K562 (cell line): ENCODE data around the gene SLC35A2. TPM values are rescaled to one million over a fixed set of nuclear protein-coding genes. Genes with fewer than 3 reads are reported as not detected.

Experiments
- EP300 ChIP-seq: IDR thresholded peaks from 2 replicates; pipeline ENCODE4 v1.6.1; 2012; ENCODE audit warnings: low read length, improper control_type of control experiment
- HCFC1 ChIP-seq: IDR thresholded peaks from 2 replicates; pipeline ENCODE4 v1.6.1; 2012; ENCODE audit warnings: low read depth, low read length, improper control_type of control experiment
- HEY1 ChIP-seq: fragments of 250-450 bp; sonication (Bioruptor Pico); IDR thresholded peaks from 2 replicates; pipeline ENCODE4 v1.5.0; 2020; ENCODE audit warnings: mild to moderate bottlenecking, moderate library complexity, borderline replicate concordance
- HMG20A ChIP-seq: fragments of 450-650 bp; formaldehyde crosslinking; conservative IDR thresholded peaks from 2 replicates; pipeline ENCODE4 v1.4.0; 2020; ENCODE audit warnings: mild to moderate bottlenecking, mixed read lengths
- MAZ ChIP-seq, 2 experiments: fragments of 450-650 bp in 1 of 2; sonication (generic) in 1 of 2; formaldehyde crosslinking; IDR thresholded peaks in 1 of 2; conservative IDR thresholded peaks in 1 of 2; 2 replicates each; pipeline versions ENCODE4 v1.4.0 to v1.5.0; 2020; ENCODE audit warnings: mild to moderate bottlenecking in 1 of 2, missing genetic modification reagents in 1 of 2
- MYNN ChIP-seq, 2 experiments: sonication (generic); formaldehyde crosslinking in 1 of 2; IDR thresholded peaks; 2 replicates each; pipeline versions ENCODE4 v1.5.0 to v1.6.1; 2016 to 2020; ENCODE audit warnings: antibody characterized with exemption in 1 of 2, missing genetic modification reagents in 1 of 2
- NBN ChIP-seq: fragments of 450-650 bp; IDR thresholded peaks from 2 replicates; pipeline ENCODE4 v1.6.1; 2016; ENCODE audit warnings: low read depth, mild to moderate bottlenecking
- NKRF ChIP-seq: fragments of 450-650 bp; IDR thresholded peaks from 2 replicates; pipeline ENCODE4 v1.6.1; 2016; ENCODE audit warnings: borderline replicate concordance
- PHTF2 ChIP-seq: fragments of 250-450 bp; sonication (Bioruptor Pico); IDR thresholded peaks from 2 replicates; pipeline ENCODE4 v1.5.0; 2021; ENCODE audit warnings: mild to moderate bottlenecking
- TARDBP ChIP-seq: fragments of 450-650 bp; IDR thresholded peaks from 2 replicates; pipeline ENCODE4 v1.6.1; 2016
- TCF7 ChIP-seq: sonication (generic); IDR thresholded peaks from 2 replicates; pipeline ENCODE4 v1.6.1; 2016; ENCODE audit warnings: antibody characterized with exemption, borderline replicate concordance
- XRCC4 ChIP-seq: IDR thresholded peaks from one replicate; pipeline ENCODE4 v1.6.1; 2011; ENCODE audit not compliant: insufficient read depth, insufficient read length; ENCODE audit errors: extremely low read depth
- YY1 ChIP-seq, 3 experiments: IDR thresholded peaks; 2 replicates each; pipeline ENCODE4 v1.6.1; 2011; ENCODE audit warnings: low read length in 2 of 3, mild to moderate bottlenecking in 2 of 3, moderate library complexity in 2 of 3, borderline replicate concordance in 1 of 3, control low read depth in 1 of 3, low read depth in 1 of 3; ENCODE audit not compliant: insufficient read depth in 3 of 3, insufficient replicate concordance in 2 of 3, control insufficient read depth in 1 of 3, insufficient read length in 1 of 3; ENCODE audit errors: extremely low read depth in 1 of 3
- ZBTB33 ChIP-seq: sonication (generic); formaldehyde crosslinking; IDR thresholded peaks from 2 replicates; pipeline ENCODE4 v1.8.1; 2023; ENCODE audit warnings: mild to moderate bottlenecking, missing genetic modification reagents
- ZNF23 ChIP-seq: fragments of 250-450 bp; sonication (Bioruptor Pico); IDR thresholded peaks from 2 replicates; pipeline ENCODE4 v1.4.0; 2020; ENCODE audit warnings: mild to moderate bottlenecking
- polyA plus RNA-seq, 8 experiments: library from polyadenylated mRNA; depleted of rRNA in 4 of 8; stranded (reverse) in 5 of 8; unstranded in 3 of 8; fragments of >200 nt; fragmentation: Nextera tagmentation in 2 of 8; fragmentation: Illumina TruSeq in 1 of 8; extraction: Ambion mirVana in 2 of 8; extraction: Trizol in 1 of 8; gene quantifications; 2 replicates each; pipeline versions ENCODE4 v1.2.1 to v1.2.3, GENCODE V29; 2011 to 2014; ENCODE audit warnings: inconsistent platforms in 1 of 8, missing spikeins in 1 of 8
- total RNA-seq, 7 experiments: library from RNA; depleted of rRNA in 6 of 7; stranded (reverse); fragments of >200 nt in 6 of 7; fragmentation: Illumina TruSeq in 2 of 7; extraction: Trizol in 2 of 7; gene quantifications; 2 replicates each; pipeline versions ENCODE4 v1.2.1 to v1.2.3, GENCODE V29; 2011 to 2021; ENCODE audit warnings: low replicate concordance in 1 of 7

Gene SLC35A2
- total and polyA plus RNA-seq, 9 of the 15 experiments (the other 6 are each of a cell fraction or from before 2014, with no cell fraction given) = 3.3 to 38.9 (median 20.0) TPM

GRCh38 chrX:48891402-48892288 lies 19.8 kb downstream of the SLC35A2 start (continued):
- peak; percentile 11; the same call in 1 of the 2 replicates for TF ChIP-seq HCFC1
- TF ChIP-seq XRCC4 = no peak
- TF ChIP-seq YY1 (IDR thresholded peaks at IDR 0.05; ENCODE audit: borderline replicate concordance in 1 of 3, control insufficient read depth in 1 of 3, extremely low read depth in 1 of 3, insufficient read depth in 3 of 3, insufficient read length in 1 of 3, insufficient replicate concordance in 2 of 3, low read depth in 1 of 3, low read length in 2 of 3) = no peak
- TF ChIP-seq TCF7 = 0 out of 2 replicates have a peak, but pooled peaks have one; percentile 41
- no peak for TF ChIP-seq HEY1
- peak; percentile 23; the same call in 1 of the 2 replicates for TF ChIP-seq NKRF
- TF ChIP-seq TARDBP = no peak; the same call in 1 of the 2 replicates
- TF ChIP-seq HMG20A = no peak
- TF ChIP-seq EP300 = 0 out of 2 replicates have a peak, but pooled peaks have one; percentile 5
- no peak for TF ChIP-seq ZNF23 (CRISPR knock-in tag)
- TF ChIP-seq PHTF2 (CRISPR knock-in tag) = no peak
- TF ChIP-seq MAZ (CRISPR knock-in tag; conservative IDR thresholded peaks at IDR 0.05 in 1 of 2, IDR thresholded peaks at IDR 0.05 in 1 of 2) = peak in 1 of 2 experiments; percentile 61; a peak in 1 of 4 replicates
- no peak; the same call in 1 of the 2 replicates for TF ChIP-seq NBN
- 0 out of 2 replicates have a peak, but pooled peaks have one; percentile 13 for TF ChIP-seq MYNN (IDR thresholded peaks at IDR 0.05)
- no peak for TF ChIP-seq MYNN (CRISPR knock-in tag; IDR thresholded peaks at IDR 0.05)
- TF ChIP-seq ZBTB33 (CRISPR knock-in tag) = 0 out of 2 replicates have a peak, but pooled peaks have one; percentile 20
